AG09309 (cell line): Measurements from ENCODE around the gene CNTN2.

Experiments
- DNase-seq: peaks from one replicate; pipeline ENCODE4 v3.0.0-alpha.2; 2010; ENCODE audit warnings: low read depth
- H3K4me3 ChIP-seq: 2 replicates; pipeline ENCODE4 v1.5.1; 2011; ENCODE audit warnings: mild to moderate bottlenecking, low read depth, low read length, moderate library complexity; ENCODE audit not compliant: control insufficient read depth
- TF ChIP-seq, protein P1 (sequence below): IDR thresholded peaks from 2 replicates; pipeline ENCODE4 v1.5.1; 2011; ENCODE audit warnings: mild to moderate bottlenecking, low read depth, low read length, inconsistent platforms; ENCODE audit not compliant: insufficient read depth, control insufficient read depth; ENCODE audit errors: missing control alignments

The CNTN2 gene

GRCh38 chr1:205102404-205102803 is 59.4 kb downstream of the CNTN2 start:
- no peak overlapping the region for H3K4me3 ChIP-seq
- TF ChIP-seq, protein P1, sequence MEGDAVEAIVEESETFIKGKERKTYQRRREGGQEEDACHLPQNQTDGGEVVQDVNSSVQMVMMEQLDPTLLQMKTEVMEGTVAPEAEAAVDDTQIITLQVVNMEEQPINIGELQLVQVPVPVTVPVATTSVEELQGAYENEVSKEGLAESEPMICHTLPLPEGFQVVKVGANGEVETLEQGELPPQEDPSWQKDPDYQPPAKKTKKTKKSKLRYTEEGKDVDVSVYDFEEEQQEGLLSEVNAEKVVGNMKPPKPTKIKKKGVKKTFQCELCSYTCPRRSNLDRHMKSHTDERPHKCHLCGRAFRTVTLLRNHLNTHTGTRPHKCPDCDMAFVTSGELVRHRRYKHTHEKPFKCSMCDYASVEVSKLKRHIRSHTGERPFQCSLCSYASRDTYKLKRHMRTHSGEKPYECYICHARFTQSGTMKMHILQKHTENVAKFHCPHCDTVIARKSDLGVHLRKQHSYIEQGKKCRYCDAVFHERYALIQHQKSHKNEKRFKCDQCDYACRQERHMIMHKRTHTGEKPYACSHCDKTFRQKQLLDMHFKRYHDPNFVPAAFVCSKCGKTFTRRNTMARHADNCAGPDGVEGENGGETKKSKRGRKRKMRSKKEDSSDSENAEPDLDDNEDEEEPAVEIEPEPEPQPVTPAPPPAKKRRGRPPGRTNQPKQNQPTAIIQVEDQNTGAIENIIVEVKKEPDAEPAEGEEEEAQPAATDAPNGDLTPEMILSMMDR, result no peak

GRCh38 chr1:205107327-205107726 is 64.3 kb downstream of the CNTN2 start:
- TF ChIP-seq, protein P1, result no peak
- no peak for DNase-seq
- H3K4me3 ChIP-seq, result no peak overlapping the region

More at GRCh38 chr1:205102404-205102803, 59.4 kb downstream of the CNTN2 start:
- no peak for DNase-seq

DNA sequence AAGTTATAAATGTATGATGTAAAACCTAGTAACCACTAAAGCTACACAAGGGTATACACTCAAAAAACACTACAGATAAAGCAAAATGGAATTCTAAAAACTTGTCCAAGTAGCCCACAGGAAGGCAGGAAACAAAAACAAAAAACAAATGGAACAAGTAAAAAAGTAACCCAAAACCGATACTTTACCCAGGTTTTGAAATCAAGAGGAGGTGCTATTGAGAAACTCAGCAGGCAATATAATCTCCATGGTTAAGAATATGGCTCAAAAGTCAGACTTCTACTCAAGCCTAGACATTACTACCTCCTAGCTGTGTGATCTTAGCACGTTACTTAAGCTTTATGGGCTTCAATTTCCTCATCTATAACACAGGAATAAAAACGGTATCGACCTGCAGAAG is 65.5 kb downstream of the CNTN2 start:
- no peak overlapping the region for H3K4me3 ChIP-seq

DNA sequence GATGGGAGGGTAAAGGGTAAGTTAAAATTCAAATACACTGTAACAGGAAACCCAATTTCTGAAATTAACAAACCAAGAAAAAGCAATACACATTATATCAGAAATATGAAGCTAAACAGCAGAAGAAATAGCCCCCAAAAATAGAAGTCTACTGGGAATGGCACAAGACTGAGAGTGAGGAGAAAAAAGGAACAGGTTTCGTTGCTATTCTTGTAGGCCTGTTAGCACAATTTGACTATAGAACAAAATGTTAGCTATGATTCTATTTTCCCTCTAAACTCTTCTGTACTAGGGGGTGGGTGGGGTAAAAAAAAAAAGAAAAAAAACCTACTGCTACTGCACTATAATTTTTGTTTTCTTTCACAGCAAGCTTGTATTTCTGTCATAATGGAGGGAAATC is 66.3 kb downstream of the CNTN2 start:
- no peak overlapping the region for H3K4me3 ChIP-seq
- no peak for DNase-seq
- TF ChIP-seq, protein P1, result no peak

More for the DNA sequence above, 65.5 kb downstream of the CNTN2 start:
- DNase-seq, result no peak
- TF ChIP-seq, protein P1, result no peak

DNA sequence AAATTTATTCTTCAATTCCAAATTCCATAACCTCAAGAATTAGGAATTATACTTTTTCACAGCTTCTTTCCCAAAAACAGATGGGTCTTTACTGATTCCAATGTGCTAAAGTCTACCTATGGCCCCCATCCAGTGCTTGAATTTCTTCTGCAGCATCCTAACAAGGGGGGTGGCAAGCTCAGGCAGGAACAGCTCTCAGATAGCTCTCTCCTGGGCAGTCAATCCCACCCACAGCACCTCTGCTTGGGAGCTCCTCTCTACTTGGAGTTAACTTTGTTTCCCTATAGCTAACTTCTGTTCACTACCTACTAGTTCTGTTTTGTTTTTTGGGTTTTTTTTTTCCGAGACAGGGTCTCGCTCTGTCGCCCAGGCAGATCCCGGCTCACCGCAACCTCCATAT is 66.7 kb downstream of the CNTN2 start:
- DNase-seq, result no peak
- TF ChIP-seq, protein P1, result no peak
- H3K4me3 ChIP-seq, result no peak overlapping the region

DNA sequence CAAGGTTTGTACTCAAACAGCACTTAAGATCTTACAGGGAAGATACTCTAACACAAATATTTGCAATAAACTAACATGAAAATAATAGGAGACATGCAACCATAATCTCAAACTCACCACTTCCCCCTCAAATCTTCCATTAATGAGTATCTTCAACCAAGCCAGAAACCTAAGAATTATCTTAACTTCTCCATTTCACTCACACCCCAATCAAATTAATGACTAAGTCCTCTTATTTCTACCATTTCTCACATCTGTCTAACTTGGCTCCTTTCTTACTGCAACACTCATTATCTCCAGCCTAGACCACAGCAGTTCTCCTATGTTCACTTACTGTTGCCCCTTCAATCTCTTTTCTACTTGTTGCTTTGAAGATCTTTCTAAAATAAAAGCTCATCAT is 68.3 kb downstream of the CNTN2 start:
- H3K4me3 ChIP-seq, result no peak overlapping the region
- DNase-seq, result no peak
- TF ChIP-seq, protein P1, result no peak

- no peak overlapping the region for H3K4me3 ChIP-seq
- no peak for DNase-seq
- TF ChIP-seq, protein P1, result no peak
These were observed 75.7 kb downstream of the CNTN2 start for GRCh38 chr1:205118752-205119151.
